IPS-15b (cell line): ENCODE results near the gene FILIP1L.

ENCODE experiments used
- H3K27me3 ChIP-seq: one replicate; pipeline ENCODE4 v1.6.1; 2013; ENCODE audit warnings: low read length; ENCODE audit not compliant: control insufficient read depth, insufficient read depth
- H3K36me3 ChIP-seq: one replicate; pipeline ENCODE4 v1.6.1; 2013; ENCODE audit warnings: low read length; ENCODE audit not compliant: control insufficient read depth, insufficient read depth
- H3K4me1 ChIP-seq: one replicate; pipeline ENCODE4 v1.6.1; 2013; ENCODE audit warnings: mild to moderate bottlenecking, low read length; ENCODE audit not compliant: control insufficient read depth, insufficient read depth
- H3K4me3 ChIP-seq: one replicate; pipeline ENCODE4 v1.5.1; 2013; ENCODE audit warnings: low read depth, low read length
- H3K9ac ChIP-seq: one replicate; pipeline ENCODE4 v1.6.1; 2013; ENCODE audit warnings: low read depth, mild to moderate bottlenecking, low read length
- H3K9me3 ChIP-seq: one replicate; pipeline ENCODE4 v1.6.1; 2013; ENCODE audit warnings: mild to moderate bottlenecking, low read length; ENCODE audit not compliant: control insufficient read depth, insufficient read depth

The FILIP1L gene

GRCh38 chr3:99933971-99934750, 180.1 kb downstream of the FILIP1L start:
- Histone ChIP-seq H3K9ac (no peak overlapping the region), H3K9me3 (no peaks in the 10 kb centered on the region)

DNA sequence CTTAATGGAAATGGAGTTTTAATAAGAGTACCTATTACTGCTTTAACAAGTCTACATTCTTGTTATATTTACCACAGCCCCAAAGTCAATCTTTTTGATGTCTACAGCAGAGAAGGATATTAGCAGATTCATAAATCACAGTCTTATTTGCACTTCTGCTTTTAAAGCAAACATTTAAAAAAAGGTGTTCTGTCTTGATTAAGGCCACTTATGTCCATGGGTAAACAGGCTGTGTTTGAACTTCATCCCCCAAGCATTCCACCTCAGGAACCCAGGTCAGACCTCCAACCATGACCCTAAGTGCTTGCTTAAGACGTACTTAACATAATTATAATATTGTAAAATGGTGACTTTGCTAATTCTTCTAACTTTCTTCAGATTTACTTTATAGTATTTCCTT, 183.2 kb downstream of the FILIP1L start:
- Histone ChIP-seq H3K27me3 (no peaks in the 10 kb centered on the region), H3K36me3 (no peaks in the 10 kb centered on the region), H3K4me1 (peaks cover 30% of the 10 kb centered on the region), H3K9me3 (no peaks in the 10 kb centered on the region), H3K4me3 (no peak overlapping the region), H3K9ac (no peak overlapping the region)

More at GRCh38 chr3:99933971-99934750, 180.1 kb downstream of the FILIP1L start:
- Histone ChIP-seq H3K36me3 (no peaks in the 10 kb centered on the region), H3K4me3 (no peak overlapping the region), H3K27me3 (no peaks in the 10 kb centered on the region), H3K4me1 (peaks cover 16% of the 10 kb centered on the region)

GRCh38 chr3:99929745-99930139, 184.6 kb downstream of the FILIP1L start:
- H3K4me1 ChIP-seq = peaks cover 38% of the 10 kb centered on the region
- no peaks in the 10 kb centered on the region for H3K9me3 ChIP-seq
- no peak overlapping the region for H3K9ac ChIP-seq
- H3K27me3 ChIP-seq = no peaks in the 10 kb centered on the region
- no peaks in the 10 kb centered on the region for H3K36me3 ChIP-seq
- no peak overlapping the region for H3K4me3 ChIP-seq

- Histone ChIP-seq H3K9ac (no peak overlapping the region), H3K4me1 (peaks cover 39% of the 10 kb centered on the region), H3K36me3 (no peaks in the 10 kb centered on the region), H3K4me3 (no peak overlapping the region), H3K9me3 (no peaks in the 10 kb centered on the region), H3K27me3 (no peaks in the 10 kb centered on the region)
These were observed 185.2 kb downstream of the FILIP1L start for GRCh38 chr3:99928771-99929744.

- no peak overlapping the region for H3K9ac ChIP-seq
- H3K36me3 ChIP-seq = no peaks in the 10 kb centered on the region
- no peaks in the 10 kb centered on the region for H3K27me3 ChIP-seq
- peaks cover 40% of the 10 kb centered on the region for H3K4me1 ChIP-seq
- H3K9me3 ChIP-seq = no peaks in the 10 kb centered on the region
- peak overlapping the region; percentile 12 for H3K4me3 ChIP-seq
These were observed 186.4 kb downstream of the FILIP1L start for GRCh38 chr3:99927671-99928457.

- Histone ChIP-seq H3K9me3 (no peaks in the 10 kb centered on the region), H3K9ac (no peak overlapping the region), H3K36me3 (no peaks in the 10 kb centered on the region), H3K4me1 (peaks cover 36% of the 10 kb centered on the region), H3K27me3 (no peaks in the 10 kb centered on the region), H3K4me3 (no peak overlapping the region)
These were observed 188.6 kb downstream of the FILIP1L start for GRCh38 chr3:99925584-99926230.

GRCh38 chr3:99923873-99924272, 190.4 kb downstream of the FILIP1L start:
- Histone ChIP-seq H3K9ac (no peak overlapping the region), H3K9me3 (no peaks in the 10 kb centered on the region), H3K4me3 (no peak overlapping the region), H3K27me3 (no peaks in the 10 kb centered on the region), H3K4me1 (peaks cover 38% of the 10 kb centered on the region), H3K36me3 (no peaks in the 10 kb centered on the region)

- no peak overlapping the region for H3K9ac ChIP-seq
- no peaks in the 10 kb centered on the region for H3K9me3 ChIP-seq
- H3K36me3 ChIP-seq = no peaks in the 10 kb centered on the region
- no peaks in the 10 kb centered on the region for H3K27me3 ChIP-seq
- H3K4me1 ChIP-seq = peaks cover 33% of the 10 kb centered on the region
- H3K4me3 ChIP-seq = no peak overlapping the region
These were observed 192.3 kb downstream of the FILIP1L start for GRCh38 chr3:99921986-99922385.

- H3K4me1 ChIP-seq = peaks cover 27% of the 10 kb centered on the region
- no peak overlapping the region for H3K9ac ChIP-seq
- no peak overlapping the region for H3K4me3 ChIP-seq
- H3K27me3 ChIP-seq = no peaks in the 10 kb centered on the region
- H3K36me3 ChIP-seq = no peaks in the 10 kb centered on the region
- no peaks in the 10 kb centered on the region for H3K9me3 ChIP-seq
These were observed 193.0 kb downstream of the FILIP1L start for GRCh38 chr3:99921377-99921695.

DNA sequence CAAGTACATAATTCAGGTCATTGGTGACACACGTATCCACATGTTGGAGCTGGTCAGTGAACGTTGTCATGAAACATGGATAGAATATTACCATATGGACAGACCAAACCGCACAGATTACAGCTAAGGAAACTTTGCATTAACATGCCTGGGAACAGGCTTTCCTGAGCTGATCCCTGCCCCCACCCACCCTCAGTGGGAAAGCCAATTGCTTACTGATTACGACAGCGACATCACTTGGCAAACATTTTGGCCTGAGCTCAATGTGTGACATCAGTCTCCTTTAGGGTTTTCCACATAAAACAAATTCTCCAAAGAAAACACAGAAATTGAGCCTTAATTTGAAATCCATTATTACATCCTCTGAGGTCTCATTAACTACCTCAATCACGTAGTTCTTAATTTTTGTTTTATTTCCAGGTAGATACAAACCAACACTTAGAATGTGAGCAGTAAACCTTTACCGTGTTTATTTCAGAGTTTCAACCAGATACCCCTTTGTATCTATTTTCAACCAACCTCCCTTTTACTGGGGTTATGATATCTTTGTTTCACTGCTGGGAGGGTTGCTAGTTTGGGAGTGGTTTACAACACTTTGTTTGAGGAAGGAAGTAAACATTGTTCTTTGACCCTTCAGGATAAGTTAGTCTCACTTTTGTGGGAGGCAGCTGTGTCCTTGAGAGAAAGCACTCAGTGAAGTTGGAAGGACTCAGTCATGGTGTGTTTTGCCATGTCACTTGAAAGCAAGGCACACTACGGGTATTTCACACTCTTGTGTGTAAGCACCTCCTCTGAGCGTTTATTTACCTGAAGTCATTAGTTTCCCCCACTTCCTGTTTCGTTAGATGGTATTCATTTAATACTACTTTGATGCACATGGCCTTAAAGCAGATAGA, 193.6 kb downstream of the FILIP1L start:
- peaks cover 21% of the 10 kb centered on the region for H3K4me1 ChIP-seq
- H3K9me3 ChIP-seq = no peaks in the 10 kb centered on the region
- no peak overlapping the region for H3K9ac ChIP-seq

More for the DNA sequence above, 193.6 kb downstream of the FILIP1L start:
- Histone ChIP-seq H3K4me3 (no peak overlapping the region), H3K27me3 (no peaks in the 10 kb centered on the region), H3K36me3 (no peaks in the 10 kb centered on the region)
